BE2C (cell line): ENCODE measurements around the gene ITGB2.

ENCODE experiments used
- DNase-seq: peaks from one replicate; pipeline ENCODE4 v3.0.0-alpha.2; 2020
- H3K27me3 ChIP-seq: fragments of 250-450 bp; sonication (Bioruptor Pico); 2 replicates; pipeline ENCODE4 v1.5.1; 2020; ENCODE audit warnings: mild to moderate bottlenecking
- H3K36me3 ChIP-seq: fragments of 250-450 bp; sonication (Bioruptor Pico); 2 replicates; pipeline ENCODE4 v1.5.1; 2020; ENCODE audit warnings: mild to moderate bottlenecking
- H3K4me1 ChIP-seq: fragments of 250-450 bp; sonication (Bioruptor Pico); 2 replicates; pipeline ENCODE4 v1.5.1; 2020
- H3K4me3 ChIP-seq: 2 replicates; pipeline ENCODE4 v1.5.1; 2011; ENCODE audit warnings: low read depth, low read length
- H3K9me3 ChIP-seq: fragments of 250-450 bp; sonication (Bioruptor Pico); 2 replicates; pipeline ENCODE4 v1.5.1; 2020
- TF ChIP-seq, protein P1 (sequence below): IDR thresholded peaks from 2 replicates; pipeline ENCODE4 v1.5.1; 2012; ENCODE audit warnings: mild to moderate bottlenecking, low read depth, low read length

ITGB2 gene

DNA sequence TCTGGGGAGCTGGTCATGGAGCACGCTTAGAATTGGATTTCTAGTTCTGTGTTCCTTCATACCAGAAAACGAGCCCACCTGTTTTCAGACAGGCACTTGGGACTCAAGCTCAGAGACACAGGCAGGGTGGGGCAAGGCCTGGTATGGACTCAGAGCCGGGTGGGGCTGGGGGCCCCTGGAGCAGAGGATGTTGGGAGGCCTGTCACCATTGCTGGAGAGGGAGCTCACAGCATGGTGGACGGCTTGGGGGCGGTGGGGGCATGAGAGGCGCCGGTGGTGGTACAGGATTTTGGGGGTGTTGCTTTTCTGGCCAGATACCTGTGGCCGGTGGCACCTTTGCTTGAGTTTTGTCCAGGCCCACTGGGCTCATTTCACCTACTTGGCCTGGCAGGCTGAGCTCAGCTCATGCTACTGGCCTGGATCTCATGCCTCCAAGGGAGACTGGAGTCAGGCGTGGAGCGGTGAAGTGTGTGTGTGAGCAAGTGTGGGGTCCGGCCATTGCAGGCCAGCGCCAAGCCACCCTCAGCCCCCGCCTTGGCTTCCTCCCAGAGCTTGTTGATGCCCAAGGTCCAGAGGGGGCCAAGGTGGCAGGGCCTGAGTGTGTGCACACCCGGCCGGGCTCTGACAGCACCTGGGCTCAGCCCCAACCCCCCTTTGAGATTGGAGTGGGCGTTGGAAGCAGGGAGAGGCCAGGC lies 27.9 kb upstream of the ITGB2 start:
- TF ChIP-seq, protein P1, sequence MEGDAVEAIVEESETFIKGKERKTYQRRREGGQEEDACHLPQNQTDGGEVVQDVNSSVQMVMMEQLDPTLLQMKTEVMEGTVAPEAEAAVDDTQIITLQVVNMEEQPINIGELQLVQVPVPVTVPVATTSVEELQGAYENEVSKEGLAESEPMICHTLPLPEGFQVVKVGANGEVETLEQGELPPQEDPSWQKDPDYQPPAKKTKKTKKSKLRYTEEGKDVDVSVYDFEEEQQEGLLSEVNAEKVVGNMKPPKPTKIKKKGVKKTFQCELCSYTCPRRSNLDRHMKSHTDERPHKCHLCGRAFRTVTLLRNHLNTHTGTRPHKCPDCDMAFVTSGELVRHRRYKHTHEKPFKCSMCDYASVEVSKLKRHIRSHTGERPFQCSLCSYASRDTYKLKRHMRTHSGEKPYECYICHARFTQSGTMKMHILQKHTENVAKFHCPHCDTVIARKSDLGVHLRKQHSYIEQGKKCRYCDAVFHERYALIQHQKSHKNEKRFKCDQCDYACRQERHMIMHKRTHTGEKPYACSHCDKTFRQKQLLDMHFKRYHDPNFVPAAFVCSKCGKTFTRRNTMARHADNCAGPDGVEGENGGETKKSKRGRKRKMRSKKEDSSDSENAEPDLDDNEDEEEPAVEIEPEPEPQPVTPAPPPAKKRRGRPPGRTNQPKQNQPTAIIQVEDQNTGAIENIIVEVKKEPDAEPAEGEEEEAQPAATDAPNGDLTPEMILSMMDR, result no peak
- Histone ChIP-seq H3K27me3 (no peaks in the 10 kb centered on the region), H3K4me1 (no peaks in the 10 kb centered on the region), H3K36me3 (peaks cover 58% of the 10 kb centered on the region), H3K4me3 (no peak overlapping the region), H3K9me3 (no peaks in the 10 kb centered on the region)
- peak; percentile 4 for DNase-seq

DNA sequence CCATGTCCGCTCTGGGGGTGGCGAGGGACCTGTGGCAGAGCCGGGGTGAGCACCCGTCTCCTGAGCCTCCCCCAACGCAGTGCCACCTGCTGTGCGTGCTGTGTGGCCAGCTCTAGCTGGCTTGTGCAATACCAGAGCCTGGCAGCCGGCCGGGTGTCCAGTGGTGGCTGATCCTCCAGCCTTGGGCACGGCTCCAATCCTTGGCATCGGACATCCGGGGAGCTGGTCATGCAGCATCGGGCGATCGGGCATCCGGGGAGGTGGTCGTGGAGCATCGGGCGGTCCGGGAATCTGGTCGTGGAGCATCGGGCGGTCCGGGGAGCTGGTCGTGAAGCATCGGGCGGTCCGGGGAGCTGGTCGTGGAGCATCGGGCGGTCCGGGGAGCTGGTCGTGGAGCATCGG lies 27.2 kb upstream of the ITGB2 start:
- no peaks in the 10 kb centered on the region for H3K27me3 ChIP-seq
- peak; percentile 13 for DNase-seq
- H3K4me1 ChIP-seq, result no peaks in the 10 kb centered on the region
- peaks cover 61% of the 10 kb centered on the region for H3K36me3 ChIP-seq
- no peaks in the 10 kb centered on the region for H3K9me3 ChIP-seq
- TF ChIP-seq, protein P1, result no peak
- H3K4me3 ChIP-seq, result no peak overlapping the region

DNA sequence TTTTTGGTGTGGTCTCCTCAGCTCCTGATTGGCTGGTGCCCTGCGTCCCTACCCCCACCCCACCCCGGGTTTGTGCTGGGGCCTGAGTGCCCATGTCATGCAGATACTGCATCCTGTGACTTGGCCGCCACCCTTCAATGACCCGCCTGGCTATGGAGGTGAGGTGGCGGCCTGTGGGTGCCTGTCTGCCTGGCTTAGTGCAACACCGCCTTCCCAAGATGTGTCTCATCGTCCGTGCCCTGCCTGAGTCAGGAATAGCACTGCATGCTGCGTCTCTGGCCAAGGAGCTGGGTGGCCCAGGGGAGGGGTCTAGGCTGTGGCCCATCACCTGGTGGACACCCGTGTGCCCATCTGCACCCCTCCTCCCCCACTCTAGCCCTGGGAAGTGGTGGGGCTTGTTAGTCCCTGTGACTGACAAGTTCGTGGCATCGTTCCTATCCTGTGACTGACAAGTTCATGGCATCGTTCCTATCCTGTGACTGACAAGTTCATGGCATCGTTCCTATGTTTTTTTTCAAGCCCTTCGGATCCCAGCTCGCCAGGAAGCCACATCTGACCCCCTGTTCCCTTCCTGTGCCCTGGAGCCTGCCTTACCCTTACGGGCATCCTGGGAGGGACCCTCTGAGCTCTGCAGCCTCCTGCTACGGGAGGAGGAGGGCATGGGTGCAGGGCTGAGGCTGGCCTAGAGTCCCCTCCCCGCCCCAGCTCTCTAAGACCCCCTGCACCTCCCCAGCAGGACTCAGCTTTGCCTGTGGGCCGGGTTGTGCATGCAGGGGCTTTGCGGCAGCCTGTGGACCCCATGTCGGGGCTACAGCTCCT lies 26.6 kb upstream of the ITGB2 start:
- peak; percentile 6 for DNase-seq
- no peaks in the 10 kb centered on the region for H3K9me3 ChIP-seq
- TF ChIP-seq, protein P1, result no peak
- peaks cover 60% of the 10 kb centered on the region for H3K36me3 ChIP-seq
- no peak overlapping the region for H3K4me3 ChIP-seq
- no peaks in the 10 kb centered on the region for H3K27me3 ChIP-seq
- H3K4me1 ChIP-seq, result no peaks in the 10 kb centered on the region

DNA sequence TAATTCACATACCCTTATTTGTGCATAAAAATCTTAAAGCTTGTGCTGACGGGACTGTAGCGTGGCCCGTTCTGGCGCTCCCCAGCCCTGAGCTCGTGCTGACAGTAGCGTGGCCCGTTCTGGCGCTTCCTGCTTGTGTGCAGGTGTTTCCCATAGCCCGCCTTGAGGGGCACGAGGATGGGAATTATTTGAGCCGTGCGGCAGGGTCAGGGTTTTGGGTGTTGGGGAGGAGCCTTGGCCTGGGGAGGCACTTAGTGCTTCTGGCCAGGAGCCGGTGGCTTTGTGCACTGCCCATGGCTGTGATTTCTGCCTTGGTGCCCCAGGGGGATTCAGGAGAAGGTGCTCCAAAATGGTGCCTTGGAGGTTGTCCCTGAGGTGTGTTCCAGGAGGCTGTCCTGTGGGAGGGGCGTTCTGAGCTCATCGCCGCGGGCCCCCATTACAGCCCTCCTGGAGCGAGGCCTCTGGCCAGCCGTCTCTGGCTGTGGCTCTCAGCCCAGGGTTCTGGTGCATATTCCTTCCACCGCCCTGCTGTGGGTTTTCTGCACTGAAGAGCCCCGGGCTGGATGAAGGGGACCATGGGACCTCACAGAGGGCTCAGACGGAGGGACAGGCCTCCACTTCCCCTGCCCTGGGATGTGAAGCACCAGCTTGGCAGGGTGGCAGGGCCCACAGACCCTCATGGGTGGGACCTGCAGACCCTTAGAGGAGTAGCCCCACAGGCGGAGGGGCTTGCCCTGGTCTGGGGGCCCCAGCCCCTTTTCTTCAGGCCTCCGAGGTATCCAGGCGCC lies 25.7 kb upstream of the ITGB2 start:
- Histone ChIP-seq H3K27me3 (no peaks in the 10 kb centered on the region), H3K36me3 (peaks cover 57% of the 10 kb centered on the region), H3K9me3 (no peaks in the 10 kb centered on the region), H3K4me3 (no peak overlapping the region), H3K4me1 (no peaks in the 10 kb centered on the region)
- TF ChIP-seq, protein P1, result no peak
- peak; percentile 4 for DNase-seq

DNA sequence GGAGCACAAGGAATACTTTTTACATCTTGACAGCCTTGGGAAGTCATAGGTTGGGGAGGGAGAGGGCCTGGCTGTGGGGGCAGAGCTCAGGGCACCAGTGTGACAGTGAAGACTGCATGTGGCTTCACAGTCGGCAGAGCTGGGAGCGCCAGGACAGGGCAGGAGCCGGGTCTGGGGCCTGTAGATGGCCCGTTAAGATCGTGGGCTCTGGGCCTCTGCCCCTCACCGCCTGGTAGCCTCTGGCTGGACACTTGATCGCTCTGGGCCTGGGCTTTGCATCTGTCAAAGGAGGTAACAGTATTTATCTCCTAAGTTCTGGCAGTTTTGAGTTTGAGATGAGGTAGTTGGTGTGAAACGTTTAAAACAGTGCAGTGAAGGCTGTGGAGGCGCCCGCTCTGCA lies 23.9 kb upstream of the ITGB2 start:
- H3K4me1 ChIP-seq, result no peaks in the 10 kb centered on the region; the same call in 1 of the 2 replicates
- H3K9me3 ChIP-seq, result no peaks in the 10 kb centered on the region
- H3K27me3 ChIP-seq, result no peaks in the 10 kb centered on the region
- H3K4me3 ChIP-seq, result no peak overlapping the region
- DNase-seq, result no peak
- TF ChIP-seq, protein P1, result no peak
- H3K36me3 ChIP-seq, result peaks cover 46% of the 10 kb centered on the region
